Measurements from ENCODE around the gene NBPF12.
"Not testable (repeated sequence)": the region's sequence is repeated elsewhere in the genome, so short reads cannot be mapped to it uniquely, and the experiment has no call there.

Gene NBPF12

GRCh38 chr1:146938242-146938902 is at the start of gene NBPF12:
Gene NBPF12, plus strand, starts transcription at chr1:146938324. Its CDS starts 21,820 bp downstream, at chr1:146960144.
- Mint-ChIP-seq H3K4me3 (peak within 1 kb of the TSS; percentile 90), H3K4me1 (peaks cover 14% of the 10 kb centered on the region), H3K27ac (peak within 1 kb of the TSS; percentile 45)
- H3K36me3 Mint-ChIP-seq (ENCODE audit: low read depth); H3K9me3 Mint-ChIP-seq; H3K27me3 Mint-ChIP-seq (ENCODE audit: low read depth, poor library complexity): not testable (repeated sequence)
- peak; percentile 80 for DNase-seq

DNA sequence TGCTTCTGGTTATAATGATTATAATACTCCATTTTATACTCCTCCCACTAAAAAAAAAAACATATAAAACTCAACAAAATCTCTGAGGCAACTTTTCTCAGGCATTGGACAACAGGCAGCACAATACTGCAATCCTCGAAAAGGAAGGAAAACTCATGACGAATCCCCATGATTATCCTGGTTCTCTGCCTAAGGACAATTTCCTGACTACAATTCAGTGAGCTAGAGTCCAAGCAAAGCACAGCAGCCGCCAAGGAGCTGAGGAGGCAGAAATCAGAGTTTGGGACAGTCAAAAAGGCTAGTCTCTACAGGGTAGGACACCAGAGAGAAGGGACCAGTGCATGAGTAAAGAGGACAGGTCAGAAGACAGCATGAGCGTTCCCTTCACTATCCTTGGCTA is 46.8 kb upstream of the NBPF12 start:
- H3K36me3 Mint-ChIP-seq (ENCODE audit: low read depth); H3K27ac Mint-ChIP-seq; H3K4me1 Mint-ChIP-seq; H3K27me3 Mint-ChIP-seq (ENCODE audit: low read depth, poor library complexity); DNase-seq; H3K4me3 Mint-ChIP-seq: not testable (repeated sequence)
- peaks cover 13% of the 10 kb centered on the region for H3K9me3 Mint-ChIP-seq

GRCh38 chr1:146892331-146892730 is 45.8 kb upstream of the NBPF12 start:
- not testable (repeated sequence) for H3K27me3 Mint-ChIP-seq (ENCODE audit: low read depth, poor library complexity); H3K36me3 Mint-ChIP-seq (ENCODE audit: low read depth); H3K4me1 Mint-ChIP-seq; DNase-seq; H3K4me3 Mint-ChIP-seq; H3K27ac Mint-ChIP-seq
- H3K9me3 Mint-ChIP-seq = peaks cover 13% of the 10 kb centered on the region

DNA sequence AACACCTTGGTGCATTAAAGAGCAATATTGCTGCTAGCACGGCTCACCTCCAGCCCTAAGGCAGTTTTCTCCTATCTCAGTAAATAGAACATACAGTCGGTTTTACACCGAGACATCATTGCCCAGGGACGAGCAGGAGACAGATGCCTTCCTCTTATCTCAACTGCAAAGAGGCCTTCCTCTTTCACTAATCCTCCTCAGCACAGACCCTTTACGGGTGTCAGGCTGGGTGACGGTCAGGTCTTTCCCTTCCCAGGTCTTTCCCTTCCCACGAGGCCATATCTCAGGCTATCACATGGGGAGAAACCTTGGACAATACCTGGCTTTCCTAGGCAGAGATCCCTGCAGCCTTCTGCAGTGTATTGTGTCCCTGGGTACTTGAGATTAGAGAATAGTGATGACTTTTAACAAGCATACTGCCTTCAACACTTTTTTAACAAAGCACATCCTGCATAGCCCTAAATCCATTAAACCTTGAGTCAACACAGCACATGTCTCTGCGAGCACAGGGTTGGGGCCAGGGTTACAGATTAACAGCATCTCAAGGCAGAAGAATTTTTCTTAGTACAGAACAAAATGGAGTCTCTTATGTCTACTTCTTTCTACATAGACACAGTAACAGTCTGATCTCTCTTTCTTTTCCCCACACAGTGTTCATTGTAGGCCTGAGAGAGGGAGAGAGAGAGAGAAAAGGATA is 30.4 kb upstream of the NBPF12 start:
- H3K27ac Mint-ChIP-seq; H3K9me3 Mint-ChIP-seq; DNase-seq; H3K4me1 Mint-ChIP-seq; H3K4me3 Mint-ChIP-seq; H3K36me3 Mint-ChIP-seq (ENCODE audit: low read depth); H3K27me3 Mint-ChIP-seq (ENCODE audit: low read depth, poor library complexity): not testable (repeated sequence)

- DNase-seq; H3K4me1 Mint-ChIP-seq; H3K36me3 Mint-ChIP-seq (ENCODE audit: low read depth); H3K27me3 Mint-ChIP-seq (ENCODE audit: low read depth, poor library complexity); H3K4me3 Mint-ChIP-seq; H3K27ac Mint-ChIP-seq; H3K9me3 Mint-ChIP-seq: not testable (repeated sequence)
Measured at GRCh38 chr1:146912975-146913374, 25.1 kb upstream of the NBPF12 start.

GRCh38 chr1:146920811-146921210 is 17.3 kb upstream of the NBPF12 start:
- H3K9me3 Mint-ChIP-seq = not testable (repeated sequence)

DNA sequence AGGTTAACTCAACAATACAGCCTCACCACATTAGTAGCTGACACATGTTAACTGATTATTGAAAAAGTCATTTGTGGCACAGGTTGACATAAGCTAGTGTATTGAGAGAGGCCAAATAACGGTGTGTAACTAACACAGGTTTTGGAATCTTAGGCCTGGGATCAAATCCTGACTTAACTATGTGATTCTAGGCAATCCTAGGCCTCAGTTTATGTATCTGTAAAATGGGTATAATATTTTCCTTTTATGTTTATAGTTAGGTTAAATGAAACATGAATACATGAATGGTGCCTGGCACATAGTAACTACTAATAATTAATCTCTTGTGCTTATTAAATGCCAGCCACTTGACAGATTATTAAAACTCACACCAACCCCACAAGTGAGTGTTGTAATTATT is 15.5 kb upstream of the NBPF12 start:
- H3K9me3 Mint-ChIP-seq; H3K4me3 Mint-ChIP-seq; H3K4me1 Mint-ChIP-seq; H3K27ac Mint-ChIP-seq; H3K36me3 Mint-ChIP-seq (ENCODE audit: low read depth); H3K27me3 Mint-ChIP-seq (ENCODE audit: low read depth, poor library complexity); DNase-seq: not testable (repeated sequence)

More at GRCh38 chr1:146920811-146921210, 17.3 kb upstream of the NBPF12 start:
- H3K27me3 Mint-ChIP-seq (ENCODE audit: low read depth, poor library complexity); H3K4me1 Mint-ChIP-seq; DNase-seq; H3K4me3 Mint-ChIP-seq; H3K36me3 Mint-ChIP-seq (ENCODE audit: low read depth); H3K27ac Mint-ChIP-seq: not testable (repeated sequence)

GRCh38 chr1:146924106-146924505 is 14.0 kb upstream of the NBPF12 start:
- H3K27ac Mint-ChIP-seq; H3K4me3 Mint-ChIP-seq; H3K9me3 Mint-ChIP-seq; H3K27me3 Mint-ChIP-seq (ENCODE audit: low read depth, poor library complexity); H3K4me1 Mint-ChIP-seq; H3K36me3 Mint-ChIP-seq (ENCODE audit: low read depth); DNase-seq: not testable (repeated sequence)

DNA sequence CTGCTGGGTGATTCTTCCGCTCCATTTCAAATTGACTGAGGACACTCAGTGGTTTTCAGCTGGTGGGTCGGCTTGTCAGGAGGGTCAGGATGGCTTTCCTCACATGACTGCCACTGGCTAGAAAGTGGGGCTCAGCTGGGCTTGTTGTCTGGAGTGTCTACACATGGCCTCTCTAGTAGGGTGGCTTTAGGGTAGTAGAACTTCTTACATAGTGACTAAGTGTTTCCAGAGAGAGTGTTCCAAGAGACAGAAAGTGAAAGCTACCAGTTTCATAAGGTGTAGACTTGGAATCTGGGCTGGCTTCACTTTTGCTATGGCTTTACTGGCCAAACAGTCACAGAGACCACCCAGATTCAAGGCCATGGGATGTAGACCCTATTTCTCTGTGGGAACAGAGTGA is 11.7 kb upstream of the NBPF12 start:
- not testable (repeated sequence) for DNase-seq; H3K4me3 Mint-ChIP-seq; H3K27me3 Mint-ChIP-seq (ENCODE audit: low read depth, poor library complexity); H3K27ac Mint-ChIP-seq; H3K36me3 Mint-ChIP-seq (ENCODE audit: low read depth); H3K9me3 Mint-ChIP-seq; H3K4me1 Mint-ChIP-seq

DNA sequence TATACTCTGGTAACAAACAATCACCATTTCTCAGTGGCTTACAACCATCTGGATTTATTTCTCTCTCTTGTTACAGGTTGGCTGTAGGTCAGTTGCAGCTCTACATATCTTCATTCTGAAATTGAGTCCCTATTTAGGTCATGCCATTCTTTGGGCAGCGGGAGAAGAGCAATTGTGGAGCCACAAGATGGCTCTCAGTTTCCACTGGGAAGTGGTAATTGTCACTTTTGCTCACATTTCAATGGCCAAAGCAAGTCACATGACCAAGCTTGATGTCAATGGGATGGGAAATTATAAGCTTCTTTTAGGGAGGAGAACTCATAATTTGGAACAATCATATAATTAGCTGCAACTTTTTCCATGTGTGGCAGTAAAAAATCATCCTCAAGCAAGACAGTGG is 7.9 kb upstream of the NBPF12 start:
- H3K4me1 Mint-ChIP-seq; DNase-seq; H3K9me3 Mint-ChIP-seq; H3K36me3 Mint-ChIP-seq (ENCODE audit: low read depth); H3K4me3 Mint-ChIP-seq; H3K27ac Mint-ChIP-seq; H3K27me3 Mint-ChIP-seq (ENCODE audit: low read depth, poor library complexity): not testable (repeated sequence)

DNA sequence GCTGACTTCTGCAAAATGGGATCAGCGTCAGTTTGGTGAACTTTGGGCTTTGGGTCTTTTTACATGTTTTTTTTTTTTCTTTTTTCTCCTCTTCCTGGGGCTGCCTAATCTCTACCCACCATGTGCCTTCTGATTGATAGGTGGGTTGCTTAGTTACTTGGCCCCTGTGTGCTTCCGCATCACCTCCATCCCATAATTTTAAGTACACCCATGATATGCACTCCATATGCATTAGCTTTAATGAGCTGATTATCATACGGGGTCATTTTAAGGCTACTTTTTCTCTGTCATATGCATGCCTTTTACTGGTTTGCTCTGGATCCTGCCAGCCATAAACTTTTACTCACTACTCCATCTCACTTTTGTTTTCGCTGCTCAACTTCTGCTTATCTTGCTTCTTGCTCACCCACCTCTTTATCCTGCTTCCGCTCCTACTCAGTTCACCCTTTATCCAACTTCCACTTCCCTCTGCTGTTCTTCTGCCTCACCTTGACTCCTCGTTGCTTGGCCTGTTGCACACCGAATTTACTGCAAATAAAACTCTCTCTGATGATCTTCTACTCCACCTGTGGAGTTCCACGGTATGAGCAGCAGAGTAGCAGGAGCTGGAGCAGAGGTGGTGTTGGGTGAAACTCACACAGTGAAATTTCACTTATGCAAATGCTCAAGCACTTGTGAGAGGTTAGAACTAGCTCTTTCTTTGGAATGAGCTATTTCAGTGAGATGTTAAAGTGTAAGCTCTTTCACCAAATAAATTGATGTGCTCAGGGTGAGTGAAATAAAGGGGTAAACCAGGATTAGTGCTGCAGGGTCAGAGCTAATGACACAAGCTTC is 3.5 kb upstream of the NBPF12 start:
- not testable (repeated sequence) for DNase-seq; H3K27ac Mint-ChIP-seq; H3K9me3 Mint-ChIP-seq; H3K4me1 Mint-ChIP-seq; H3K36me3 Mint-ChIP-seq (ENCODE audit: low read depth); H3K27me3 Mint-ChIP-seq (ENCODE audit: low read depth, poor library complexity); H3K4me3 Mint-ChIP-seq

DNA sequence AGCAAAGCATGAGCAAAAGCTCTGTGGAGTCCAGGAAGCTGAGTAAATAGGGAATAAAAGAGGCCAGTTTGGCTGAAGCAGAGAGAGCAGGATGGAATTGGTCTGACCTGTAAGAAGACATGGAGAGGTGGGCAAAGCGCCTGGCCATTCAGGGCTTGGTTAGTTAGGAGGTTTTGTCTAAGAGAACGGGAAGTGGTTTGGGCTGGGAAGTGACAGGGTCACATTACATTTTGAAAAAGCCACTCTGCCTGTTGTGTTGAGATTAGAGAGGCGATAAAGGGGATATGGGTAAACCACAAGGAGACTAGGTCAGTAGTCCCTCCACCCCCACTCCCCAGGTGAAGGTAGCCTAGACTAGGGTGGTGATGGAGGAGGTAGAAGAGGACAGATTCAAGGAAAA is 662 bp upstream of the NBPF12 start:
- H3K4me1 Mint-ChIP-seq = peaks cover 14% of the 10 kb centered on the region
- not testable (repeated sequence) for H3K27ac Mint-ChIP-seq; H3K9me3 Mint-ChIP-seq; H3K36me3 Mint-ChIP-seq (ENCODE audit: low read depth); DNase-seq; H3K27me3 Mint-ChIP-seq (ENCODE audit: low read depth, poor library complexity)
- peak overlapping the region; percentile 59 for H3K4me3 Mint-ChIP-seq

DNA sequence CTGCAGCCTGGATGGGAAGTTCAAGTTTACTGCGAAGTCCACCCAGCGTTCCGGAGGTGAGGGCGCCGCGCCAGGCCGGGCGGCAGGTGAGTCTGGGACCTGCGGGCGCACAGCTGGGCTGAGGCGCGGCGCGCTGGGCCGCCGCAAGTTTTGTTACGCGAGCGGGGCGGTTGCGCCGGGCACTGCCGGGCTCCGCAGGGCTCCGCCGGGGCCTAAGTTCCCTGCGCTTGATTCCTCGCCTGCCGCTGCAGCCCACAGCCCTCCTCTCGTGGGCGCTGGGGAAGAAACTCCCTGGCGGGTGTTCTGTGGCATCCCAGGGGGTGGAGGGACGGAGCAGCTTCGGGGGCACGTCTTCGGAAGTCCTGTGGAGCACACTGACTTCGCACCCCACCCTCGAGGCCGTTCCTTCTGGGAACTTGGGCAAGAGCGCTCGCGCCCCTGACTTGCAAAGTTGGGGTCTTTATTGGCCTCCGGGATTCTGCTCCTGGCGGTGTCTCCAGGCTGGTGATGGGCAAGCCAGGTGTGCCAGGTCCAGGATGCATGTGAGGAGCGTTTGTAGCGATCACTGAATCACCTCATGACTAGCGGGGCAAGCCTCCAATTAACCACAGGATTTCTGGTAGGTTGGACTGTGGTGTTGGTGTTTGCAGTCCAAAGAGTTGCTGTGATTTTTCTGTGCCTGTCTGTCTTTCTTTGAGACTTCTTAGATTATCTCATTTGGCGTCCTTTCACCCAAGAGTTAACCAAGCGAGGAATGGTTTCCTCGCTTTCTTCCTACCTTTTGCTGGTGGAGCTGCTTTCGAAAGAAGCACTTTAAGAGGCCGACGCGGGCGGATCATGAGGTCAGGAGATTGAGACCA is 1.0 kb downstream of the NBPF12 start:
- H3K27me3 Mint-ChIP-seq (ENCODE audit: low read depth, poor library complexity); H3K9me3 Mint-ChIP-seq; H3K27ac Mint-ChIP-seq; H3K36me3 Mint-ChIP-seq (ENCODE audit: low read depth): not testable (repeated sequence)
- peak; percentile 41 for DNase-seq
- peaks cover 14% of the 10 kb centered on the region for H3K4me1 Mint-ChIP-seq
- peak overlapping the region; percentile 90 for H3K4me3 Mint-ChIP-seq

DNA sequence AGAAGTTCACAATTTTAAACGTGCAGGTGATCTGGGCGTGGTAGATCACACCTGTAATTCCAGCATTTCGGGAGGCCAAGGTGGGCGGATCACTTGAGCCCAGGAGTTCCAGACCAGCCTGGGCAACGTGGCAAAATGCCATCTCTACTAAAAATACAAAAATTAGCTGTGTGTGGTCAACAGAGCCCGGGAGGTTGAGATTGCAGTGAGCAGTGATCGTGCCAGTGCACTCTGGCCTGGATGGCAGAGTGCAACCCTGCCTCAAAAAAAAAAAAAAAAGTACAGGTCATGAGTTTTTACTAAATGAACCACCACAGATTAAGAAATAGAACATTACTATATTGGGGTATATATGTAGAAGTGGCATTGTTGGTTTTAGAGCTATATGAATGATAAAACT is 2.2 kb downstream of the NBPF12 start:
- not testable (repeated sequence) for H3K27ac Mint-ChIP-seq; DNase-seq; H3K36me3 Mint-ChIP-seq (ENCODE audit: low read depth); H3K9me3 Mint-ChIP-seq; H3K27me3 Mint-ChIP-seq (ENCODE audit: low read depth, poor library complexity); H3K4me3 Mint-ChIP-seq; H3K4me1 Mint-ChIP-seq

Data from nephron progenitor cell (in vitro differentiated cells).